A549 (cell line): Measurements from ENCODE around the gene SLC38A4. TPM values are rescaled to one million over a fixed set of nuclear protein-coding genes. Genes with fewer than 3 reads are reported as not detected.

Experiments used
- ATAC-seq, 2 experiments: fragments of 200-7000 bp in 1 of 2; fragments of >200 bp in 1 of 2; cut with Nextera tagmentation in 1 of 2; cut with Tn5 transposase in 1 of 2; 3 replicates each; pipeline versions ENCODE4 v1.8.0 to v1.9.1; 2018 to 2020; ENCODE audit warnings: mild to moderate bottlenecking in 1 of 2, moderate library complexity in 1 of 2
- CTCF ChIA-PET: fragments of 300-600 bp; sonication (Branson Sonifier 250); formaldehyde crosslinking; extraction: SDS; loops from one replicate; lab custom pipeline; 2021; ENCODE audit warnings: antibody characterized with exemption, inconsistent platforms; lab: Yijun Ruan, JAX
- POLR2A ChIA-PET: fragments of 350-600 bp; formaldehyde crosslinking; extraction: SDS; loops from one replicate; lab custom pipeline; 2021; ENCODE audit warnings: antibody characterized with exemption, inconsistent platforms; lab: Yijun Ruan, JAX
- DNase-seq, 2 experiments: peaks; one replicate each; pipeline versions ENCODE4 v3.0.0 to v3.0.0-alpha.2; 2011 to 2016; ENCODE audit warnings: low read depth in 1 of 2, low spot score in 1 of 2
- FAIRE-seq: peaks from 2 replicates; lab custom pipeline; 2011; peaks lifted over from hg19 to GRCh38; lab: Jason Lieb, UNC
- H3K27ac ChIP-seq, 2 experiments: fragments of >200 bp; sonication (Bioruptor Twin); formaldehyde crosslinking; 3 replicates each; pipeline ENCODE4 v1.5.1; 2016 to 2017
- H3K4me1 ChIP-seq: fragments of >200 bp; sonication (Bioruptor Twin); formaldehyde crosslinking; 3 replicates; pipeline ENCODE4 v1.6.1; 2016
- H3K4me2 ChIP-seq: fragments of >200 bp; sonication (Bioruptor Twin); formaldehyde crosslinking; 3 replicates; pipeline ENCODE4 v1.6.1; 2016
- H3K4me3 ChIP-seq: fragments of >200 bp; sonication (Bioruptor Twin); formaldehyde crosslinking; 3 replicates; pipeline ENCODE4 v1.5.1; 2016
- H3K9me3 ChIP-seq: fragments of >200 bp; sonication (Bioruptor Twin); formaldehyde crosslinking; 3 replicates; pipeline ENCODE4 v1.6.1; 2016
- BHLHE40 ChIP-seq: IDR thresholded peaks from 2 replicates; pipeline ENCODE4 v1.6.1; 2012; ENCODE audit warnings: low read depth, low read length, inconsistent platforms
- CBX8 ChIP-seq: fragments of 200-600 bp; sonication (generic); IDR thresholded peaks from 2 replicates; pipeline ENCODE4 v1.6.1; 2016
- CEBPB ChIP-seq, 2 experiments: fragments of >200 bp in 1 of 2; sonication (Bioruptor Twin) in 1 of 2; formaldehyde crosslinking in 1 of 2; IDR thresholded peaks; 2 replicates each; pipeline ENCODE4 v1.6.1; 2012 to 2016
- CHD2 ChIP-seq: fragments of 150-350 bp; IDR thresholded peaks from 2 replicates; pipeline ENCODE4 v1.6.1; 2014; ENCODE audit warnings: low read length; ENCODE audit not compliant: partially characterized antibody
- CHD4 ChIP-seq: fragments of 200-600 bp; sonication (generic); IDR thresholded peaks from 2 replicates; pipeline ENCODE4 v1.6.1; 2016; ENCODE audit warnings: antibody characterized with exemption, mild to moderate bottlenecking, borderline replicate concordance
- CTCF ChIP-seq: fragments of >200 bp; sonication (Bioruptor Twin); formaldehyde crosslinking; IDR thresholded peaks from 3 replicates; pipeline ENCODE4 v1.5.1; 2016
- GATA3 ChIP-seq: IDR thresholded peaks from 2 replicates; pipeline ENCODE4 v1.6.1; 2012; ENCODE audit warnings: borderline replicate concordance
- HOXA7 ChIP-seq: fragments of 250-450 bp; sonication (Bioruptor Pico); IDR thresholded peaks from 2 replicates; pipeline ENCODE4 v1.5.0; 2020; ENCODE audit warnings: mild to moderate bottlenecking, moderate library complexity
- HOXB13 ChIP-seq: fragments of 250-450 bp; sonication (Bioruptor Pico); IDR thresholded peaks from 2 replicates; pipeline ENCODE4 v1.5.0; 2020; ENCODE audit warnings: low read depth, mild to moderate bottlenecking, moderate library complexity
- JUN ChIP-seq, 2 experiments: fragments of >200 bp; sonication (Bioruptor Twin); formaldehyde crosslinking; IDR thresholded peaks; 2 replicates in 1 of 2; 3 replicates in 1 of 2; pipeline ENCODE4 v1.6.1; 2016 to 2017
- JUNB ChIP-seq: fragments of >200 bp; sonication (Bioruptor Twin); formaldehyde crosslinking; IDR thresholded peaks from 2 replicates; pipeline ENCODE4 v1.6.1; 2016
- KDM5A ChIP-seq: fragments of 200-600 bp; sonication (generic); IDR thresholded peaks from 2 replicates; pipeline ENCODE4 v1.6.1; 2016; ENCODE audit warnings: antibody characterized with exemption, mild to moderate bottlenecking
- MAX ChIP-seq: IDR thresholded peaks from 2 replicates; pipeline ENCODE4 v1.6.1; 2012
- NPAS2 ChIP-seq: fragments of 250-450 bp; sonication (Bioruptor Pico); IDR thresholded peaks from 2 replicates; pipeline ENCODE4 v1.8.0; 2022; ENCODE audit warnings: mild to moderate bottlenecking, moderate library complexity, borderline replicate concordance
- PBX3 ChIP-seq: IDR thresholded peaks from 2 replicates; pipeline ENCODE4 v1.6.1; 2012
- PHF8 ChIP-seq: fragments of 200-600 bp; sonication (generic); IDR thresholded peaks from 2 replicates; pipeline ENCODE4 v1.6.1; 2016; ENCODE audit warnings: low read depth, mild to moderate bottlenecking, antibody characterized with exemption, moderate library complexity, borderline replicate concordance
- RARB ChIP-seq: fragments of 250-450 bp; sonication (Bioruptor Pico); IDR thresholded peaks from 2 replicates; pipeline ENCODE4 v1.8.0; 2021; ENCODE audit warnings: mild to moderate bottlenecking, moderate library complexity
- REST ChIP-seq: fragments of 200-600 bp; sonication (generic); IDR thresholded peaks from 2 replicates; pipeline ENCODE4 v1.6.1; 2016; ENCODE audit warnings: antibody characterized with exemption, mild to moderate bottlenecking, moderate library complexity
- RFX5 ChIP-seq: fragments of 450-650 bp; IDR thresholded peaks from 2 replicates; pipeline ENCODE4 v1.7.1; 2014; ENCODE audit warnings: antibody characterized with exemption, mild to moderate bottlenecking, moderate library complexity
- SMC3 ChIP-seq: fragments of >200 bp; sonication (Bioruptor Twin); formaldehyde crosslinking; IDR thresholded peaks from 3 replicates; pipeline ENCODE4 v1.6.1; 2018; ENCODE audit warnings: inconsistent platforms
- SREBF2 ChIP-seq: fragments of 450-650 bp; IDR thresholded peaks from 2 replicates; pipeline ENCODE4 v1.6.1; 2014; ENCODE audit warnings: mild to moderate bottlenecking, moderate library complexity
- ZC3H11A ChIP-seq: fragments of 450-650 bp; IDR thresholded peaks from 2 replicates; pipeline ENCODE4 v1.6.1; 2014; ENCODE audit warnings: antibody characterized with exemption, mild to moderate bottlenecking
- WGBS: methylation state at CpG from one replicate; pipeline ENCODE4 v1.1.6; 2017; ENCODE audit errors: missing lambda C conversion rate; 5-methylcytosine and 5-hydroxymethylcytosine counted together
- polyA plus RNA-seq, 4 experiments: library from polyadenylated mRNA; depleted of rRNA in 3 of 4; stranded (reverse); fragments of >200 nt; fragmentation: RNase III in 1 of 4; extraction: RNeasy Plus Mini Kit Qiagen cat#74134 plus additional on column Dnase treatment in 1 of 4; gene quantifications; 2 replicates in 3 of 4; 3 replicates in 1 of 4; pipeline ENCODE4 v1.2.3, GENCODE V29; 2011 to 2017

SLC38A4 gene
- polyA plus RNA-seq, 2 of the 4 experiments (the other 2 are of a cell fraction) = 0.09 to 0.30 TPM

GRCh38 chr12:46785382-46785781 is 40.4 kb downstream of the SLC38A4 start:
- FAIRE-seq = no peak
- DNase-seq = no peak
- TF ChIP-seq RFX5 (no peak), HOXA7 (no peak), HOXB13 (CRISPR knock-in tag) (no peak)
- no peak overlapping the region for H3K4me2 ChIP-seq
- H3K9me3 ChIP-seq = no peaks in the 10 kb centered on the region
- CTCF ChIA-PET = interaction anchor here (0.8 kb wide), 1 partner anchor 20 kb away, joined by 3 read pairs; no protein-coding TSS in a partner anchor
- H3K27ac ChIP-seq = no peak overlapping the region
- POLR2A ChIA-PET = no interaction called here
- no peak for ATAC-seq
- H3K4me3 ChIP-seq = no peak overlapping the region
- WGBS = 58% methylated on average over 3 of the region's 3 CpGs
- H3K4me1 ChIP-seq = peaks cover 10% of the 10 kb centered on the region; the same call in 1 of the 3 replicates

GRCh38 chr12:46783871-46784270 is 41.9 kb downstream of the SLC38A4 start:
- CTCF ChIA-PET = no interaction called here
- no peaks in the 10 kb centered on the region for H3K9me3 ChIP-seq
- H3K4me1 ChIP-seq = peaks cover 10% of the 10 kb centered on the region; the same call in 1 of the 3 replicates
- no peak overlapping the region for H3K4me3 ChIP-seq
- WGBS = 36% methylated on average over 5 of the region's 5 CpGs
- H3K27ac ChIP-seq = no peak overlapping the region
- POLR2A ChIA-PET = no interaction called here
- TF ChIP-seq PBX3 (no peak), JUN (IDR thresholded peaks at IDR 0.05) (no peak), MAX (no peak), PHF8 (no peak), ZC3H11A (no peak), SREBF2 (no peak), CHD4 (no peak), NPAS2 (no peak), REST (no peak), HOXB13 (CRISPR knock-in tag) (no peak), CHD2 (no peak), JUNB (no peak), CBX8 (no peak), GATA3 (no peak), CEBPB (IDR thresholded peaks at IDR 0.05) (no peak), CTCF (no peak), BHLHE40 (no peak), SMC3 (no peak), RARB (CRISPR knock-in tag) (no peak), KDM5A (no peak)
- H3K4me2 ChIP-seq = no peak overlapping the region
- ATAC-seq (no peak), DNase-seq (no peak), FAIRE-seq (no peak)
